ENCODE results near the gene C1QTNF9B. TPM values are rescaled to one million over a fixed set of nuclear protein-coding genes. Genes with fewer than 3 reads are reported as not detected.
"Not testable (repeated sequence)": the region's sequence is repeated elsewhere in the genome, so short reads cannot be mapped to it uniquely, and the experiment has no call there.

The C1QTNF9B gene
- not detected in 2 replicates for total RNA-seq (2012; rRNA removed)

DNA sequence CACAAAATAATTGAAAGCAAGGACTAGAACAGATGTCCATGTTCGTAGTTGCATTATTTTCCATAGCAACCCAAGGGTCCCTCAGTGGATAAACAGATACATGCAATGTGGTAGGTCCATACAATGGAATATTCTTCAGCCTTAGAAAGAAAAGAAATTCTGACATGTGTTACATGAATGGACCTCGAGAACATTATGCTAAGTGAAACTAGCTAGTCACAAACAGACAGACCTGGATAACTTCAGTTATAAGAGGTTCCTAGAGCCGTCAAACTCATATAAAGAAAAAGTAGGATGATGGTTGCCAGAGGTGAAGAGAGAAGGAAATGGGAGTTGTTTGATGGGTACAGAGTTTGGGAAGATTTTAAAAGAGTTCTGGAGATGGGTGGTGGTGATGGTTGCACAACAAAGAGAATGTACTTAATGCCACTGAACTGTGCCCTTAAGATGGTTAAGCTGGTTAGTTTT lies at the start of gene C1QTNF9B:
Gene C1QTNF9B (minus strand): TSS at position 51 of the 468 bp plus-strand sequence.
- H3K4me3 ChIP-seq (ENCODE audit: low read length); H3K9ac ChIP-seq (ENCODE audit: low read depth, low read length): not testable (repeated sequence)

DNA sequence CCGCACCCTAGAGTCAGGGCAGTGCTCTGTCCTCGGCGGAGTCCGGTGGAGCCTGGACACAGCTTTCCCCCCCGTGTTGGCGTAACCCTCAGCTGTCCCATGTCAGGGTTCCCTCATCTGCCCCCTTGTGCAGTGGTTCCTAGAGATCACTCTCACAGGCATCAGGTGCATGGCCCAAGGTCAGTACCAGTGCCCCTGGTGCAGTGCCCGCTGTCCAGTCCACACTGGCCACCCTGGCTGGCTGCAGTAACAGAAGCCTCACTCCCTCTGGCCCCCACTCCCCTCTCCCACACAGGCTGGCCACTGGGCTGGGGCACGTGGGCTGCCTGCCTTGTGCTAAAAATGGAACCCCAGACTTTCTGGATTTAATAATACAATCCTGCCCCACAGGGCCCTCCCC lies 49.6 kb upstream of the C1QTNF9B start:
- Histone ChIP-seq H3K9me3 (replicated peaks; ENCODE audit: low read length) (no peaks in the 10 kb centered on the region), H3K9ac (ENCODE audit: low read depth, low read length) (no peak overlapping the region), H3K4me1 (ENCODE audit: control insufficient read depth, insufficient read depth, low read length) (no peaks in the 10 kb centered on the region), H3K4me3 (ENCODE audit: low read length) (no peak overlapping the region), H3K27me3 (ENCODE audit: control insufficient read depth, insufficient read depth, low read length) (peaks cover 19% of the 10 kb centered on the region), H3K36me3 (ENCODE audit: insufficient read depth, low read length) (no peaks in the 10 kb centered on the region), H3K4me2 (ENCODE audit: low read length) (no peak overlapping the region)

More for the DNA sequence above, at the start of gene C1QTNF9B:
- H3K9me3 ChIP-seq (replicated peaks; ENCODE audit: low read length); H3K36me3 ChIP-seq (ENCODE audit: insufficient read depth, low read length); H3K4me2 ChIP-seq (ENCODE audit: low read length); H3K4me1 ChIP-seq (ENCODE audit: control insufficient read depth, insufficient read depth, low read length); H3K27me3 ChIP-seq (ENCODE audit: control insufficient read depth, insufficient read depth, low read length): not testable (repeated sequence)

DNA sequence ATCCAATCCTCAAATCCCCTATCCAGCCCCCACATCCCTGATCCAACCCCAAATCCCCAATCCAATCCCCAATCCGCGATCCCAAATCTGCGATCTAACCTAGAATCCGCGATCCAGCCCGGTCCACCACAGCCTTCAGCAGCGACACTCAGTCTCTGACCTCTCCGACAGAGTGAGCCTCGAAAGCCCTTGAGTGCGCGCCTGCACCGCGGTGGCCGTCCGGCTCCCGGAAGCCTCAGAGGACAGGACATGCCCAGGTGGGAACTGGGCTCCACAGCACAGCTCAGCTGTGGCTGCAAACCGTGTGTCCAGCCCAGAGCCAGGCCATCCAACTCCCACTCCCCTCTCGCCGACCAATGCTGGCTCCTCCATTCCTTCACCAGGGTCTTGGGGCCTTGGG lies 48.8 kb upstream of the C1QTNF9B start:
- Histone ChIP-seq H3K4me2 (ENCODE audit: low read length) (no peak overlapping the region), H3K27me3 (ENCODE audit: control insufficient read depth, insufficient read depth, low read length) (peaks cover 25% of the 10 kb centered on the region), H3K4me3 (ENCODE audit: low read length) (no peak overlapping the region), H3K4me1 (ENCODE audit: control insufficient read depth, insufficient read depth, low read length) (no peaks in the 10 kb centered on the region), H3K9ac (ENCODE audit: low read depth, low read length) (no peak overlapping the region), H3K9me3 (replicated peaks; ENCODE audit: low read length) (no peaks in the 10 kb centered on the region), H3K36me3 (ENCODE audit: insufficient read depth, low read length) (no peaks in the 10 kb centered on the region)

DNA sequence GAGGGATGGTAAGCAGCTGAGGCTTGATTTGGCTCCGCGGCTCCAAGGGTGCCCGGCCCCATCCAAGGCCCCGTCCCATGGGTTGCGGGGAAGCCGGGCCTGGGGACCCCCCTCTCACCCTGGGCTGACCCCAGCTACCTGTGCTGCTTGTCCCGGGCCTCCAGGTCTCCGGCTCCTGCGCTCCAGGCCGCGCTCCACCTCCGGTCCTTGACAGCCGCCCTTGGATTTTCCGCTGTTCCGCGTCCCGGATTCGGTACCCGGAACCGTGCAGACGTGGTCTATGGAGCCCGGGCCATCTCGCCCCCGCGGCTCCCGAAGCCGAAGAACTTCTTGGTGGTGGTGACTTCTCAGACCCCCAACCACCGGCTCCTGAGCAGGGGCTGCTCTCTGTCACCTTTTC lies 48.3 kb upstream of the C1QTNF9B start:
- Histone ChIP-seq H3K4me3 (ENCODE audit: low read length) (no peak overlapping the region), H3K36me3 (ENCODE audit: insufficient read depth, low read length) (no peaks in the 10 kb centered on the region), H3K27me3 (ENCODE audit: control insufficient read depth, insufficient read depth, low read length) (peaks cover 29% of the 10 kb centered on the region), H3K9me3 (replicated peaks; ENCODE audit: low read length) (no peaks in the 10 kb centered on the region), H3K4me2 (ENCODE audit: low read length) (no peak overlapping the region), H3K9ac (ENCODE audit: low read depth, low read length) (no peak overlapping the region), H3K4me1 (ENCODE audit: control insufficient read depth, insufficient read depth, low read length) (no peaks in the 10 kb centered on the region)

DNA sequence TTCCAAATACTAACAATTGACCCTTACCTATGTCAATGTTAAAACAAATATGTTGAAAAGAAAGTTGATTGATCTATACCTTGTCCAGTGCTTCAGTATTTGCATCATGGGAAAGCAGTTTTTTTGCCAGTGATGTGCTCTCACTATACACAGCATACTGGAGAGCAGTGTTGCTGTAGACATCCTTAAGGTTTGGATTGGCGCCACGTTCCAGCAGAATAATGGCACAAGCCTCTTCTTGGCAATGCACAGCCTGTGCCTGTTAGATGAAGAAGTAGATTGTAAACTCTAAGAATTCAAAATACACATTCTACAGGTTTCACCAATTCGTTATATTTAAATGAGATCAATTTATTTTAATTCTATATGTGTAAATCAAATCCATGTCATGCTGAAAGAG lies 43.9 kb upstream of the C1QTNF9B start:
- no peak overlapping the region for H3K9ac ChIP-seq (ENCODE audit: low read depth, low read length)

DNA sequence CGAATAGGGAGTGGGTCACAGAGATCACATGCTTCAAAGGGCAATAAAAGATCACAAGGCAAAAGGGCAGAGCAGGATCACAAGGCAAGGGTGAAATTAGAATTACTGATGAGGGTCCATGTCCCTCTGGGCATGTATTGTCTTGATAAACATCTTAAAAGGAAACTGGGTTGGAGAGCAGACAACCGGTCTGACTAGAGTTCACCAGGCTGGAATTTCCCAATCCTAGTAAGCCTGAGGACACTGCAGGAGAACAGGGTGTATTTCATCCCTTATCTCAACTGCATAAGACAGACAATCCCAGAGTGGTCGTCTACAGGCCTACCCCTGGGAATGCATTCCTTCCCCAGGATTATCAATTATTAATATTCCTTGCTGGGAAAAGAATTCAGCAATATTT lies 42.4 kb upstream of the C1QTNF9B start:
- not testable (repeated sequence) for H3K4me1 ChIP-seq (ENCODE audit: control insufficient read depth, insufficient read depth, low read length); H3K36me3 ChIP-seq (ENCODE audit: insufficient read depth, low read length); H3K9ac ChIP-seq (ENCODE audit: low read depth, low read length); H3K9me3 ChIP-seq (replicated peaks; ENCODE audit: low read length); H3K4me3 ChIP-seq (ENCODE audit: low read length); H3K4me2 ChIP-seq (ENCODE audit: low read length)
- H3K27me3 ChIP-seq (ENCODE audit: control insufficient read depth, insufficient read depth, low read length), result peaks cover 24% of the 10 kb centered on the region

More for the DNA sequence above, 43.9 kb upstream of the C1QTNF9B start:
- H3K4me1 ChIP-seq (ENCODE audit: control insufficient read depth, insufficient read depth, low read length), result no peaks in the 10 kb centered on the region
- H3K4me3 ChIP-seq (ENCODE audit: low read length), result no peak overlapping the region
- H3K4me2 ChIP-seq (ENCODE audit: low read length), result no peak overlapping the region
- peaks cover 31% of the 10 kb centered on the region for H3K27me3 ChIP-seq (ENCODE audit: control insufficient read depth, insufficient read depth, low read length)
- no peaks in the 10 kb centered on the region for H3K36me3 ChIP-seq (ENCODE audit: insufficient read depth, low read length)
- no peaks in the 10 kb centered on the region for H3K9me3 ChIP-seq (replicated peaks; ENCODE audit: low read length)

DNA sequence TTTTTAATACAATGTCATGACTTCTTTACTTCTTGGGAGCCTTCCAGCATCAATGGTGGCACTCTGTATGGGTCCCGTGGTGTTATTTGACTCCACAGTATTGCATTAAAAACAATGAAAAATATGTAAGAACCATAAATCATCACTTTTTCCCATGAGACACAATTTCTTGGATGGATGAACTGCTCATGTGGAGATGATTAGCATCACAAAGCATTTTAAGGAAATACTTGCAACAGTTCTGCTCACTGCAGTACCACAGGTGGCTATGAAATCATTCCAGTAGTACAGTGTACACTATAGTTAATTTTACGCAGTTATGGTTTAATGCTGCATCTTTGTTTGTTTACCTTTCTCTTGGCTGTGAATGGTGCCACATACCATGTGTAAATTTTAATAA lies 37.2 kb upstream of the C1QTNF9B start:
- Histone ChIP-seq H3K27me3 (ENCODE audit: control insufficient read depth, insufficient read depth, low read length) (peaks cover 5% of the 10 kb centered on the region), H3K9me3 (replicated peaks; ENCODE audit: low read length) (no peaks in the 10 kb centered on the region)

DNA sequence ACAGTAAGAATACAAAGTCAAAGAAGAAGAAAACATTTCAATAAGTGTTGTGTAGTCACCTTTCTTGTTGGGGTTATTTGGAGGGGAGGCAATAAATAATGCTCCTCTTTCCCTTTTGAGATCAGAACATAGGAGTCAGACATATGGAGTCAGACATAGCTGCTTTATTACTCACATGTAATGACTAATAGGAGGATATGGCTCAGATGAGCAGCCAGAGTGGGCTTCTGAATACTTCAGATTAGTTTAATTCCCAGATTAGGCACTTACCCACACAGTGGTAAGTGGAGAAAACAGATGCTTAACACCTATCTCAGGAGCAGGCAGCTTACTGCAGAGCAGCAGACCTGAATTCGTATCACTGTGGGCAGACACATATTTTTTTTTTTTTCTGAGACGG lies 31.7 kb upstream of the C1QTNF9B start:
- Histone ChIP-seq H3K4me1 (ENCODE audit: control insufficient read depth, insufficient read depth, low read length) (peaks cover 22% of the 10 kb centered on the region), H3K4me3 (ENCODE audit: low read length) (no peak overlapping the region), H3K36me3 (ENCODE audit: insufficient read depth, low read length) (no peaks in the 10 kb centered on the region)

More for the DNA sequence above, 37.2 kb upstream of the C1QTNF9B start:
- Histone ChIP-seq H3K36me3 (ENCODE audit: insufficient read depth, low read length) (no peaks in the 10 kb centered on the region), H3K4me3 (ENCODE audit: low read length) (no peak overlapping the region), H3K4me2 (ENCODE audit: low read length) (no peak overlapping the region), H3K4me1 (ENCODE audit: control insufficient read depth, insufficient read depth, low read length) (peaks cover 8% of the 10 kb centered on the region), H3K9ac (ENCODE audit: low read depth, low read length) (no peak overlapping the region)

DNA sequence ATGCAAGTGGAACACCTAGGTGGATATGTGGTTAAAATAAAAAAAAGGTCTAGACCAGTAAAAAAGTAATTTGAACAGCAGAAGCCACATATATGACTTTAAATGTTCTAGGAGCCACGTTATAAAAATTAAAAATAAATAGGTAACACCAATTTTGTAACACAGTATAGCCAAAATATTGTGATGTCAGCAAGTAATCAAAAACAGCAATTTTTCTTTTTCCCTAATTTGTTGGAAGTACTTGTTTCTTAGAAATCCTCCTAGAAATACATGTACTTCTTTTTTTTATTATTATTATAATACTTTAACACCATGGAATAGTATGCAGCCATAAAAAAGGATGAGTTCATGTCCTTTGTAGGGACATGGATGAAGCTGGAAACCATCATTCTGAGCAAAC lies 25.7 kb upstream of the C1QTNF9B start:
- H3K9ac ChIP-seq (ENCODE audit: low read depth, low read length), result no peak overlapping the region
- H3K9me3 ChIP-seq (replicated peaks; ENCODE audit: low read length), result no peaks in the 10 kb centered on the region
- no peak overlapping the region for H3K4me3 ChIP-seq (ENCODE audit: low read length)
- no peaks in the 10 kb centered on the region for H3K36me3 ChIP-seq (ENCODE audit: insufficient read depth, low read length)
- no peaks in the 10 kb centered on the region for H3K27me3 ChIP-seq (ENCODE audit: control insufficient read depth, insufficient read depth, low read length)
- H3K4me2 ChIP-seq (ENCODE audit: low read length), result no peak overlapping the region
- peaks cover 8% of the 10 kb centered on the region for H3K4me1 ChIP-seq (ENCODE audit: control insufficient read depth, insufficient read depth, low read length)

More for the DNA sequence above, 31.7 kb upstream of the C1QTNF9B start:
- no peaks in the 10 kb centered on the region for H3K27me3 ChIP-seq (ENCODE audit: control insufficient read depth, insufficient read depth, low read length)
- H3K9ac ChIP-seq (ENCODE audit: low read depth, low read length), result no peak overlapping the region
- H3K9me3 ChIP-seq (replicated peaks; ENCODE audit: low read length), result no peaks in the 10 kb centered on the region
- H3K4me2 ChIP-seq (ENCODE audit: low read length), result peak overlapping the region; percentile 54

DNA sequence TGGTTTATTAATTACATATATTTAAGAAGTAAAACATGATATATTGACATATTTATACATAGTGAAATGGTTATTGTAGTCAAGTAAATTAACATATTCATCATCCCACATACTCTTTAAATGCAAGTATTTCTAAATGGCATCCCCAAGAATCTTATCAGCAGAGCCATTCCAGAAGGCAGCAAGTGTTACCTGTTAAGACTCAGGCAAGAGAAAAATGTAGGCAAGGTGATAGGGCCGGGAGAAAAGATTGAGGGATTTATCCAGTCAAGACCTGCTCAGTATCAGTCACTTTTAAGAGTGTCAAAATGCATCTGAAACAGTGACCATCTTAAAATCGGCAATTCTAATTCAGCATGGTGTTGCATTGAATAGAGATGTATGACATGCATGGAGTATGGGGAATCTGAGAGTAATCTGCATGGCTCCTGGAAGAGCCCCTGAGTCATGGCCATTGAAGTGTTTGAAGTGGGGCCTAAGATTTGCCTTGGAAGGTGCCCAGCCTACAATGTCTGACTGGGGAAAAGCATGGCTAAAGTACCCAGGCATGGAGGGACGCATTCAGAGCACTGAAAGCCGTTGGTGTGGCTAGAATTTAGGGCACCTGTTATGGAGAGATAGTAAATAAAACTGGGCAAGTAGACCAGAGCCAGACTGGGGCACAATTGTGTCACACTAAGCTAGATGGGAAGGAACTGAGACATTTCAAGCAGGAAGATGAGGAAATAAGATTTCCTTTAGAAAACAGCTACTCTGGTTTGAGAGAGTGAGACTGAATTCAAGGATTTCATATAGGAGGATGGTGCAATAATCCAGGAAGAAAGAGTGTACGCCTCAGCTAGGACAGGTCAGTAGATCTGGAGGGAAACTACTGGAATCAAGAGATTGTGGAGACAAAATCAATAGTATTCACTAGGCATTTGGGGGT lies 25.0 kb upstream of the C1QTNF9B start:
- Histone ChIP-seq H3K9me3 (replicated peaks; ENCODE audit: low read length) (no peaks in the 10 kb centered on the region), H3K4me2 (ENCODE audit: low read length) (no peak overlapping the region), H3K4me3 (ENCODE audit: low read length) (no peak overlapping the region), H3K36me3 (ENCODE audit: insufficient read depth, low read length) (no peaks in the 10 kb centered on the region), H3K4me1 (ENCODE audit: control insufficient read depth, insufficient read depth, low read length) (peaks cover 8% of the 10 kb centered on the region), H3K27me3 (ENCODE audit: control insufficient read depth, insufficient read depth, low read length) (no peaks in the 10 kb centered on the region), H3K9ac (ENCODE audit: low read depth, low read length) (no peak overlapping the region)

DNA sequence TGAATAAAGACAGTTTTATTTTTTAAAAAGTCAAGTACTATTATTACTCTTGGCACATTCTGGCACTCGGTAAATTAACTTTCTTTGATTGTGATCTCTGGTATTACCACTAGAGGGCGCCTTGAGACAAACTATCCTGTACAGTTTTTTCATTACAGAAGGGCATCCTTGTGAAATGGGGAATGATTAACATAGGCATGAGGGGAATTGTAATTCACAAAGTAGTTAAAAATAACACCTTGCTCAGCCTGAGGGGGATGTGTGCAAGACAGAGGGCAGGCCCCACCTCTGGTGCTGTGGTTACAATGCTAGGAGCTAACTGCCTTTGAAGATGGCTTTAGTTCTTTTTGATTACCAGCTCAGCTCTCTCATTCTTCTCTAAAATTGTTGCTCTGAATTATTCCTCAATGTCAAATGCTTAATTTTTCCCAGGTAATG lies 24.2 kb upstream of the C1QTNF9B start:
- no peaks in the 10 kb centered on the region for H3K27me3 ChIP-seq (ENCODE audit: control insufficient read depth, insufficient read depth, low read length)
- H3K4me3 ChIP-seq (ENCODE audit: low read length), result no peak overlapping the region
- H3K4me2 ChIP-seq (ENCODE audit: low read length), result no peak overlapping the region
- H3K9ac ChIP-seq (ENCODE audit: low read depth, low read length), result no peak overlapping the region
- no peaks in the 10 kb centered on the region for H3K36me3 ChIP-seq (ENCODE audit: insufficient read depth, low read length)
- no peaks in the 10 kb centered on the region for H3K9me3 ChIP-seq (replicated peaks; ENCODE audit: low read length)
- peaks cover 8% of the 10 kb centered on the region for H3K4me1 ChIP-seq (ENCODE audit: control insufficient read depth, insufficient read depth, low read length)

DNA sequence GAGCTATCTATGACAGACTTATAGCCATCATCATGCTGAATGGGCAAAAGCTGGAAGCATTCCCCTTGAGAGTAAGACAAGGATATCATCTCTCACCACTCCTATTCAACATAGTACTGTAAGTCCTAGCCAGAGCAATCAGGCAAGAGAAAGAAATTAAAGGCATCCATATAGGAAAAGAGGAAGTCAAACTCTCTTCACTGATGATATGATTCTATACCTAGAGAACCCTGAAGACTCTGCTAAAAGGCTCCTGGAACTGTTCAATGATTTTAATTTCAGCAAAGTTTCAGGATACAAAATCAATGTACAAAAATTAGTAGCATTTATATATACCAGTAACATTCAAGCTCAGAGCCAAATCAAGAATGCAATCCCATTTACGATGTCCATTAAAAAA lies 21.7 kb upstream of the C1QTNF9B start:
- H3K36me3 ChIP-seq (ENCODE audit: insufficient read depth, low read length), result no peaks in the 10 kb centered on the region
- no peaks in the 10 kb centered on the region for H3K9me3 ChIP-seq (replicated peaks; ENCODE audit: low read length)
- no peak overlapping the region for H3K4me3 ChIP-seq (ENCODE audit: low read length)
- H3K27me3 ChIP-seq (ENCODE audit: control insufficient read depth, insufficient read depth, low read length), result no peaks in the 10 kb centered on the region
- no peak overlapping the region for H3K4me2 ChIP-seq (ENCODE audit: low read length)
- peaks cover 8% of the 10 kb centered on the region for H3K4me1 ChIP-seq (ENCODE audit: control insufficient read depth, insufficient read depth, low read length)
- H3K9ac ChIP-seq (ENCODE audit: low read depth, low read length), result no peak overlapping the region
